A673 (cell line): ENCODE results near the gene TBC1D8B. TPM values are rescaled to one million over a fixed set of nuclear protein-coding genes. Genes with fewer than 3 reads are reported as not detected.

Experiments
- BruUV-seq: library from RNA; stranded (reverse); fragments of 400-500 nt; replicated peaks from 2 replicates; lab custom pipeline; 2021; lab: Mats Ljungman, UMichigan
- CTCF ChIA-PET: fragments of 300-600 bp; sonication (Branson Sonifier 250); formaldehyde crosslinking; loops from one replicate; lab custom pipeline; 2022; ENCODE audit warnings: antibody characterized with exemption; lab: Charles Lee
- POLR2A ChIA-PET: fragments of 300-600 bp; sonication (Branson Sonifier 250); formaldehyde crosslinking; loops from one replicate; lab custom pipeline; 2022; ENCODE audit warnings: antibody characterized with exemption; ENCODE audit not compliant: low non-redundant PET; lab: Charles Lee
- DNase-seq: peaks from one replicate; pipeline ENCODE4 v3.0.0-alpha.2; 2015; ENCODE audit warnings: low spot score
- H3K27ac ChIP-seq: fragments of 200-600 bp; sonication (generic); 2 replicates; pipeline ENCODE4 v1.5.1; 2016; ENCODE audit warnings: mixed run types, low read depth, mild to moderate bottlenecking, mixed read lengths, antibody characterized with exemption, low read length; ENCODE audit not compliant: poor library complexity, severe bottlenecking
- H3K27me3 ChIP-seq: fragments of 200-600 bp; sonication (generic); replicated peaks from 2 replicates; pipeline ENCODE4 v1.6.1; 2017; ENCODE audit warnings: mixed run types, low read depth, mild to moderate bottlenecking, mixed read lengths, antibody characterized with exemption, low read length; ENCODE audit not compliant: insufficient read depth, poor library complexity
- H3K36me3 ChIP-seq: fragments of 200-600 bp; sonication (generic); 2 replicates; pipeline ENCODE4 v1.6.1; 2016; ENCODE audit warnings: mixed run types, mild to moderate bottlenecking, mixed read lengths, antibody characterized with exemption, low read length; ENCODE audit not compliant: insufficient read depth, poor library complexity, severe bottlenecking
- H3K4me1 ChIP-seq: fragments of 200-600 bp; sonication (generic); 2 replicates; pipeline ENCODE4 v1.6.1; 2017; ENCODE audit warnings: mixed run types, mild to moderate bottlenecking, mixed read lengths, antibody characterized with exemption, low read length; ENCODE audit not compliant: insufficient read depth, poor library complexity, severe bottlenecking
- H3K4me3 ChIP-seq: fragments of 200-600 bp; sonication (generic); 2 replicates; pipeline ENCODE4 v1.5.1; 2016; ENCODE audit warnings: low read depth, mixed run types, mild to moderate bottlenecking, mixed read lengths, low read length; ENCODE audit not compliant: poor library complexity, severe bottlenecking
- H3K9me3 ChIP-seq: fragments of 200-600 bp; sonication (generic); 2 replicates; pipeline ENCODE4 v1.6.1; 2016; ENCODE audit warnings: mixed run types, low read depth, mild to moderate bottlenecking, mixed read lengths, antibody characterized with exemption, low read length; ENCODE audit not compliant: poor library complexity, severe bottlenecking
- EZH2 ChIP-seq: fragments of 200-600 bp; sonication (generic); IDR thresholded peaks from 2 replicates; pipeline ENCODE4 v1.6.1; 2017; ENCODE audit warnings: borderline replicate concordance, low read depth, mild to moderate bottlenecking, mixed read lengths, antibody characterized with exemption, low read length; ENCODE audit not compliant: poor library complexity, severe bottlenecking
- intact Hi-C: fragments of 100-400 bp; cut with micrococcal nuclease; formaldehyde crosslinking; loops from one replicate; pipeline ENCODE4 v1.10.0; 2022; ENCODE audit not compliant: unreplicated experiment
- total RNA-seq: library from RNA; stranded (reverse); gene quantifications from 2 replicates; pipeline ENCODE4 v1.2.3, GENCODE V29; 2021
- TF ChIP-seq, protein P1 (sequence below): fragments of 300-800, 200-600 bp; sonication (generic); conservative IDR thresholded peaks from 2 replicates; pipeline ENCODE4 v1.5.1; 2017; ENCODE audit warnings: low read depth, mild to moderate bottlenecking, antibody characterized with exemption, low read length, moderate library complexity, mixed read lengths

TBC1D8B gene
- total RNA-seq, 1 experiment from 2014 or later = 0.41 TPM

DNA sequence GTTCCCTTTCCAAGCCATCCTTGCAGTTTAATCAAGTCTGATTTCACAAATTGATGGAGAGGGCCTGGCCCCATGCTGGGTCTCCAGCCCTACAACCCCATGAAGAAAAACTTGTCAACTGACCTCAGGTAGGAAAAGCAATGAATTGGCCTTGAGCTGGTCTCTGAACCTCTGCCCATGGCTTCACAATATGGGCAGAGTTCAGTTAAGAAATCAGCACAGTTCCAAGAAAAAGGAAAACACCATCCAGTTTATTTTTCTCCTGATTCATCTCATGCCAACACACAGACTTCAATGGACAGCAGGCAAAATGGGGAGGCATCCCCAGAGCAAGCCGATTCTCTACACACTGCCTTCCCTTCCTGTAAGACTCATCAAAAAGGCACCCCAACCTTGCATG, 97.4 kb downstream of the TBC1D8B start:
- H3K36me3 ChIP-seq = no peaks in the 10 kb centered on the region
- H3K27me3 ChIP-seq = no peaks in the 10 kb centered on the region
- ChIA-PET POLR2A (no interaction called here), CTCF (interaction anchor here (0.7 kb wide), 1 partner anchor 773 kb away, joined by 14 read pairs; no protein-coding TSS in a partner anchor)
- DNase-seq = no peak
- no peaks in the 10 kb centered on the region for H3K4me1 ChIP-seq
- H3K9me3 ChIP-seq = no peaks in the 10 kb centered on the region
- TF ChIP-seq, protein P1, sequence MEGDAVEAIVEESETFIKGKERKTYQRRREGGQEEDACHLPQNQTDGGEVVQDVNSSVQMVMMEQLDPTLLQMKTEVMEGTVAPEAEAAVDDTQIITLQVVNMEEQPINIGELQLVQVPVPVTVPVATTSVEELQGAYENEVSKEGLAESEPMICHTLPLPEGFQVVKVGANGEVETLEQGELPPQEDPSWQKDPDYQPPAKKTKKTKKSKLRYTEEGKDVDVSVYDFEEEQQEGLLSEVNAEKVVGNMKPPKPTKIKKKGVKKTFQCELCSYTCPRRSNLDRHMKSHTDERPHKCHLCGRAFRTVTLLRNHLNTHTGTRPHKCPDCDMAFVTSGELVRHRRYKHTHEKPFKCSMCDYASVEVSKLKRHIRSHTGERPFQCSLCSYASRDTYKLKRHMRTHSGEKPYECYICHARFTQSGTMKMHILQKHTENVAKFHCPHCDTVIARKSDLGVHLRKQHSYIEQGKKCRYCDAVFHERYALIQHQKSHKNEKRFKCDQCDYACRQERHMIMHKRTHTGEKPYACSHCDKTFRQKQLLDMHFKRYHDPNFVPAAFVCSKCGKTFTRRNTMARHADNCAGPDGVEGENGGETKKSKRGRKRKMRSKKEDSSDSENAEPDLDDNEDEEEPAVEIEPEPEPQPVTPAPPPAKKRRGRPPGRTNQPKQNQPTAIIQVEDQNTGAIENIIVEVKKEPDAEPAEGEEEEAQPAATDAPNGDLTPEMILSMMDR = no peak
- TF ChIP-seq EZH2 = no peak
- intact Hi-C loops = loop anchor here (10.0 kb wide), 2 partner anchors 545 to 875 kb away; partner anchors contain the start of genes FRMPD3, NCBP2L and TSC22D3
- no peak overlapping the region for H3K4me3 ChIP-seq
- no TSS peak for BruUV-seq
- no peak overlapping the region for H3K27ac ChIP-seq

DNA sequence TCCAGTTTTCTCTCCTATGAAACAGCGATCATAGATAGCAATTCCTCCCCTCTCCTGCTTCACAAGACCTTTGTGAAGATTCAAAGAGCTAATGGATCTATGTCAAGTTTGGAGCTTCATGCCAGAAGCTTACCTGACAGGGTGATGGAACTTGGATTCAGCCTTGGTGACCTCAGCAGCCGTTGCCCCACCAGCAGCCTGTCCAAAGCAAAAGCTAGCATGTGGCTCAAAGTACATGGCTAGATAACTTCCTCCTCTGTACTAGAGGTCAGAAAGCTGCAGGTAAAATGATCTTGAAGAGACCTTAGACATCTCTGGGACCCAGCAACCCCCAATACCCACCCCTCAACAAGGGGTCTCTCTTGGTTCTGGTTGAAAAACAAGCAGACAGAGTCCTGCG, 98.9 kb downstream of the TBC1D8B start:
- TF ChIP-seq EZH2 = no peak
- TF ChIP-seq, protein P1 = no peak
- Histone ChIP-seq H3K4me3 (no peak overlapping the region), H3K9me3 (no peaks in the 10 kb centered on the region), H3K4me1 (no peaks in the 10 kb centered on the region), H3K27me3 (no peaks in the 10 kb centered on the region), H3K36me3 (no peaks in the 10 kb centered on the region), H3K27ac (no peak overlapping the region)
- CTCF ChIA-PET = no interaction called here
- BruUV-seq = no TSS peak
- POLR2A ChIA-PET = no interaction called here
- no peak for DNase-seq
- intact Hi-C loops = no loop called here

DNA sequence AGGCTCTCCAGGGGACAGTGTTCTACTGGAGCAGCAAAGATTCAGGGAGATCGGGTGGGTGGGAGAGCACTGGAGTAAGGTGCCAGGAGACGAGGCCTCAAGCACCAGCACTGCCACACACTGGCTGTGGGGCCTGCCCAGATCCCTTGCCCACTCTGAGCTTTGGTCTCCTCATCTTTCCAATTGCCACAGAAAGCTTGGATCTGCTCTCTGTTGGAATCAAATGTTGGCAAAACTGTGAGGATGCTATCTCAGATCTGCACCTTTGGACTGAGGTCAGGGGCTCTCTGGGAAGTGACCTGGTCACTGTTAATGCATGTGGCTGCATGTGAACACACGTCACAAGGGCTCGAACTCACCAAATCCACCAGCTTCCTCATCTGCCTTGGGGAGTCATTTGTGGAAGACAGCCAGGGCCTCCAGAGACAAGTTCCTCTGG, 99.3 kb downstream of the TBC1D8B start:
- Histone ChIP-seq H3K4me3 (no peak overlapping the region), H3K27ac (no peak overlapping the region), H3K9me3 (no peaks in the 10 kb centered on the region), H3K4me1 (no peaks in the 10 kb centered on the region), H3K27me3 (no peaks in the 10 kb centered on the region), H3K36me3 (no peaks in the 10 kb centered on the region)
- ChIA-PET CTCF (no interaction called here), POLR2A (no interaction called here)
- BruUV-seq = no TSS peak
- DNase-seq = no peak
- TF ChIP-seq EZH2 = no peak
- TF ChIP-seq, protein P1 = no peak
- intact Hi-C loops = no loop called here
